Fibroblast of lung (primary cell): Measurements from ENCODE around the gene RXRA. TPM values are rescaled to one million over a fixed set of nuclear protein-coding genes. Genes with fewer than 3 reads are reported as not detected.

Source experiments
- DNase-seq, 2 donors: peaks; one replicate each; pipeline versions ENCODE4 v3.0.0 to v3.0.0-alpha.2; 2010; ENCODE audit warnings: low read depth in 2 of 2
- H2AFZ ChIP-seq: 2 replicates; pipeline ENCODE4 v1.5.1; 2012; ENCODE audit warnings: low read length, control low read depth, inconsistent platforms
- H3K27ac ChIP-seq: 2 replicates; pipeline ENCODE4 v1.5.1; 2011; ENCODE audit warnings: low read length, control low read depth; ENCODE audit not compliant: insufficient read depth
- H3K27me3 ChIP-seq: 2 replicates; pipeline ENCODE4 v1.5.1; 2011; ENCODE audit warnings: mild to moderate bottlenecking, low read length; ENCODE audit not compliant: control insufficient read depth, insufficient read depth
- H3K36me3 ChIP-seq: 2 replicates; pipeline ENCODE4 v1.5.1; 2011; ENCODE audit warnings: low read length; ENCODE audit not compliant: control insufficient read depth, insufficient read depth
- H3K4me1 ChIP-seq: 2 replicates; pipeline ENCODE4 v1.5.1; 2011; ENCODE audit warnings: low read length; ENCODE audit not compliant: control insufficient read depth, insufficient read depth; ENCODE audit errors: extremely low read depth
- H3K4me2 ChIP-seq: 2 replicates; pipeline ENCODE4 v1.5.1; 2011; ENCODE audit warnings: low read length, control low read depth; ENCODE audit not compliant: insufficient read depth; ENCODE audit errors: extremely low read depth
- H3K4me3 ChIP-seq, 4 experiments: fragments of 200-600 bp in 1 of 4; sonication (generic) in 1 of 4; replicated peaks in 1 of 4; 2 replicates each; pipeline ENCODE4 v1.5.1; 2011 to 2016; ENCODE audit warnings: low read length in 4 of 4, low read depth in 3 of 4, mild to moderate bottlenecking in 3 of 4, control low read depth in 2 of 4, inconsistent platforms in 1 of 4, mixed read lengths in 1 of 4; ENCODE audit not compliant: insufficient read depth in 1 of 4; ENCODE audit errors: control extremely low read depth in 1 of 4
- H3K79me2 ChIP-seq: 2 replicates; pipeline ENCODE4 v1.5.1; 2012; ENCODE audit warnings: mild to moderate bottlenecking, low read length, inconsistent platforms; ENCODE audit not compliant: control insufficient read depth, insufficient read depth
- H3K9ac ChIP-seq: 2 replicates; pipeline ENCODE4 v1.5.1; 2011; ENCODE audit warnings: mild to moderate bottlenecking, low read length, control low read depth; ENCODE audit not compliant: insufficient read depth
- H3K9me3 ChIP-seq: 2 replicates; pipeline ENCODE4 v1.5.1; 2012; ENCODE audit warnings: low read depth, low read length; ENCODE audit not compliant: control insufficient read depth, insufficient read depth
- H4K20me1 ChIP-seq: 2 replicates; pipeline ENCODE4 v1.5.1; 2011; ENCODE audit warnings: low read length; ENCODE audit not compliant: control insufficient read depth, insufficient read depth; ENCODE audit errors: extremely low read depth
- CTCF ChIP-seq, 2 donors: IDR thresholded peaks in 1 of 2; conservative IDR thresholded peaks in 1 of 2; 1 replicate in 1 of 2; 2 replicates in 1 of 2; pipeline ENCODE4 v1.5.1; 2011 to 2012; ENCODE audit warnings: low read length in 2 of 2, control low read depth in 1 of 2, inconsistent platforms in 1 of 2, low read depth in 1 of 2, mild to moderate bottlenecking in 1 of 2
- EZH2 ChIP-seq: IDR thresholded peaks from 2 replicates; pipeline ENCODE4 v1.5.1; 2012; ENCODE audit warnings: low read length, control low read depth, mild to moderate bottlenecking; ENCODE audit errors: missing control alignments
- polyA plus RNA-seq, 2 donors: library from polyadenylated mRNA; depleted of rRNA in 1 of 2; stranded (reverse) in 1 of 2; unstranded in 1 of 2; fragments of >200 nt; gene quantifications; 2 replicates each; pipeline ENCODE4 v1.2.1, GENCODE V29; 2011 to 2012; ENCODE audit warnings: missing spikeins in 1 of 2
- total RNA-seq: library from RNA; depleted of rRNA; stranded (reverse); fragments of >200 nt; gene quantifications from 2 replicates; pipeline ENCODE4 v1.2.1, GENCODE V29; 2014

Gene RXRA
- total and polyA plus RNA-seq, 2 donors (not counting 1 experiment from before 2014, with no cell fraction given), result 13.3 to 14.9 TPM

DNA sequence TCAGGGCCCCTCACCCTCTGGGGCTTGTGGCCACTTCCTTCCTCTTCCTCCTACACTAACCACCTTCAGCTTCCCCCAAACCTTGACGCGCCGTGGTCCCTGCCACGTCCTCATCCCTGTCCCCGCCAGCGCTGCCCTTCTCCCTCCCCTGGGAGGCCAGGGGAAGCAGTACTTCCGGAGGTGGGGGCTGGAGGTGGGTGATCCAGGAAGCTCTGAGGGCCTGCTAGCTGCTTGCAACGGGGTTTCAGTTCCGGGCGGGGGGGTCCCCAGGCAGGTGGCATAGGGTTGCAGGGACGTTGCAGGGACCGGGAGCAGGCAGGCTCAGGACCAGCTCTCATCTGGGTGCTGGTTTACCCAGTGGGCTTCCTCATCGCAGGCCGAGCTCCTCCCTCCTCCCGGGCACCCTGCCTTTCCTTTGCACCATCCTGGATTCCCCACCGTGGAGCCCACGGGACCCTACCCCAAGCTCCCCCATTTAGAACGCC, 70.0 kb downstream of the RXRA start:
- Histone ChIP-seq H3K4me3 (no peak overlapping the region), H2AFZ (no peak overlapping the region), H3K36me3 (no peaks in the 10 kb centered on the region), H3K4me2 (no peak overlapping the region), H3K4me1 (no peaks in the 10 kb centered on the region), H3K9ac (no peak overlapping the region), H4K20me1 (no peaks in the 10 kb centered on the region), H3K79me2 (peaks cover 11% of the 10 kb centered on the region), H3K27me3 (no peaks in the 10 kb centered on the region), H3K27ac (no peak overlapping the region), H3K9me3 (no peaks in the 10 kb centered on the region)
- TF ChIP-seq EZH2 (no peak), CTCF (conservative IDR thresholded peaks at IDR 0.05 in 1 of 2, IDR thresholded peaks at IDR 0.05 in 1 of 2; ENCODE audit: low read depth in 1 of 2, low read length in 2 of 2) (no peak)
- no peak for DNase-seq

- Histone ChIP-seq H3K27me3 (no peaks in the 10 kb centered on the region), H3K36me3 (no peaks in the 10 kb centered on the region), H3K4me1 (no peaks in the 10 kb centered on the region), H4K20me1 (no peaks in the 10 kb centered on the region), H3K9ac (no peak overlapping the region), H3K9me3 (no peaks in the 10 kb centered on the region), H3K4me3 (no peak overlapping the region), H3K79me2 (peaks cover 11% of the 10 kb centered on the region), H3K4me2 (no peak overlapping the region), H2AFZ (no peak overlapping the region), H3K27ac (no peak overlapping the region)
- no peak for TF ChIP-seq CTCF (conservative IDR thresholded peaks at IDR 0.05 in 1 of 2, IDR thresholded peaks at IDR 0.05 in 1 of 2; ENCODE audit: low read depth in 1 of 2, low read length in 2 of 2)
- TF ChIP-seq EZH2, result no peak
- no peak for DNase-seq
Measured at GRCh38 chr9:134396825-134397224, 70.6 kb downstream of the RXRA start.

- H3K27ac ChIP-seq, result no peak overlapping the region
- peaks cover 2% of the 10 kb centered on the region for H3K36me3 ChIP-seq
- TF ChIP-seq CTCF (conservative IDR thresholded peaks at IDR 0.05 in 1 of 2, IDR thresholded peaks at IDR 0.05 in 1 of 2; ENCODE audit: low read depth in 1 of 2, low read length in 2 of 2) (no peak), EZH2 (no peak)
- H3K4me1 ChIP-seq, result peaks cover 3% of the 10 kb centered on the region
- H2AFZ ChIP-seq, result no peak overlapping the region
- no peak overlapping the region for H3K4me2 ChIP-seq
- H3K79me2 ChIP-seq, result peaks cover 6% of the 10 kb centered on the region
- no peaks in the 10 kb centered on the region for H3K27me3 ChIP-seq
- no peaks in the 10 kb centered on the region for H4K20me1 ChIP-seq
- DNase-seq, result no peak
- H3K9me3 ChIP-seq, result no peaks in the 10 kb centered on the region
- H3K4me3 ChIP-seq, result no peak overlapping the region
- no peak overlapping the region for H3K9ac ChIP-seq
Measured at GRCh38 chr9:134398756-134399155, 72.5 kb downstream of the RXRA start.
